Prostate gland (tissue), 2 donors: ENCODE results near the gene ANP32B.

Experiments
- CTCF ChIP-seq, 4 experiments: fragments of 200-600 bp in 2 of 4; fragments of 450-650 bp in 2 of 4; sonication (generic) in 2 of 4; IDR thresholded peaks; 1 replicate in 3 of 4; 2 replicates in 1 of 4; pipeline ENCODE4 v1.5.1; 2016 to 2019; ENCODE audit warnings: antibody characterized with exemption in 4 of 4, mild to moderate bottlenecking in 2 of 4, moderate library complexity in 2 of 4
- POLR2A ChIP-seq: fragments of 450-650 bp; IDR thresholded peaks from one replicate; pipeline ENCODE4 v1.6.1; 2016; ENCODE audit warnings: antibody characterized with exemption, mild to moderate bottlenecking

- no peak for TF ChIP-seq POLR2A
- TF ChIP-seq CTCF (IDR thresholded peaks at IDR 0.05) = no peak
Measured at GRCh38 chr9:98062161-98062560, 79.0 kb downstream of the ANP32B start.
